HG03565 (cell line): Measurements from ENCODE around the gene FIBCD1.

ENCODE experiments used
- ATAC-seq: cut with Tn5 transposase; IDR thresholded peaks from one replicate; pipeline ENCODE4 v1.9.1; 2021; ENCODE audit warnings: mild to moderate bottlenecking, moderate library complexity; ENCODE audit not compliant: unreplicated experiment

FIBCD1 gene

DNA sequence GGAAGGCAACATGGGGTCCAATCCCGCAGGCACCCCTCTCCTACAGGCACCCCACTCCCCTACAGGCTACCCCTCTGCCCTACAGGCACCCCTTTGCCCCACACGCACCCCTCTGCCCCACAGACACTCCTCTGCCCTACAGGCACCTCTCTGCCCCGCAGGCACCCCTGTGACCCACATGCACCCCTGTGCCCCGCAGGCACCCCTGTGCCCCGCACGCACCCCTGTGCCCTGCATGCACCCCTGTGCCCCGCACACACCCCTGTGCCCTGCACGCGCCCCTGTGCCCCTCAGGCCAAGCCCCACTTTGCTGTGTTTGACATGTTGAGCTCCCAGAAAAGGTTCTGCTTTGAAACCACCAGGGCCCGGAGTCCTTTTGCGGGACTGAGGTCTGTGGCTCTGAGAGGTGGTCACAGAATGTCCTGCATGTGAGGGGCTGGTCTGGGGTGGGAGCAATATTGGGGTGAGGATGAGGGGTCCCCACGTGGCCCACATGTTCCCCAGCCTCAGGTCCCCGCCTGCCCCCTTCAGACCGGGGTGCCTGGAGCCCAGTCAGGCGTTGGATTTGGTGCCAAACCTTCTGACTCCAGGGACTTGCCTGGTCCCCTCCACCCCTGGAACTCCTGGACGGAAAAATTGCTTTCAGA is 41.8 kb downstream of the FIBCD1 start:
- ATAC-seq = no peak

DNA sequence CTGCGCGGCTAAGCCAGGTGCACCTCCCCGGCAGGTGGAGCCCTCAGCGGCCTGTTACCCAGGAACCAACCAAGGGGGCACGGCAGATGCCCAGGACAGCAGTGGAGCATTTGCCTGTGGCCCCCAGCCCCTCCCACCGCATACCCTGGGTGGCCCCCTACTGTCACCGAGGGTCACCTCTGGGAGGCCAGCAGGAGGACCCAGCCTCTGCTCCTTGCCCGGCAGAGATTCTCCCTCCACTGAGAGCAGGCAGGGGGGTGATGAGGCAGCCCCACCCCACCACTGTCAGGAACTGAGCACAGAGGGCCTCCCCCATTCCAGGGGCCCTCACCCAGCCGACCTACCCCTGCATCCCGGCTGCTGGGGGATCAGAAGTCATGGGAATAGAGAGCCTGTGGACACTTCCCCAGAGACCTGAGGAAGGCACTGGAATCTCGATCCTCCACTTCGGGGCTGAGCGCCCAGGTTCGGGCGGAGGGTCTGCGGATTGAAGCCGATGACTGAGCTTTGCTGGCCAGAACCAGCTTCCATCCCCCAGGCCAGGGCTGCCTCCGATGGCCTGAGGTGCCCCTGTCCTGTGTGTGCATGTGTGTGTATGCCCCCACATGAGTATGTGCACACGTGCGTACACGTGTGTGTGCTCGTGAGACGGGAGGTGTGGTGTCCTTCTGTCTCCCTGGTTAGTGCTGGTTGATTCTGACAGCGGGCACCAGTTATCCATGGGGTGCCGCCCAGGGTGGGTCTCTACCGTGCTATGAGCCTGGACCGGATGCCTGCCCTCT is 42.6 kb downstream of the FIBCD1 start, which contains the start of gene QRFP:
Gene QRFP, minus strand, starts transcription at position 580 of the 782 bp plus-strand sequence. CDS start 2,974 bp downstream, outside the sequence.
- no peak for ATAC-seq

DNA sequence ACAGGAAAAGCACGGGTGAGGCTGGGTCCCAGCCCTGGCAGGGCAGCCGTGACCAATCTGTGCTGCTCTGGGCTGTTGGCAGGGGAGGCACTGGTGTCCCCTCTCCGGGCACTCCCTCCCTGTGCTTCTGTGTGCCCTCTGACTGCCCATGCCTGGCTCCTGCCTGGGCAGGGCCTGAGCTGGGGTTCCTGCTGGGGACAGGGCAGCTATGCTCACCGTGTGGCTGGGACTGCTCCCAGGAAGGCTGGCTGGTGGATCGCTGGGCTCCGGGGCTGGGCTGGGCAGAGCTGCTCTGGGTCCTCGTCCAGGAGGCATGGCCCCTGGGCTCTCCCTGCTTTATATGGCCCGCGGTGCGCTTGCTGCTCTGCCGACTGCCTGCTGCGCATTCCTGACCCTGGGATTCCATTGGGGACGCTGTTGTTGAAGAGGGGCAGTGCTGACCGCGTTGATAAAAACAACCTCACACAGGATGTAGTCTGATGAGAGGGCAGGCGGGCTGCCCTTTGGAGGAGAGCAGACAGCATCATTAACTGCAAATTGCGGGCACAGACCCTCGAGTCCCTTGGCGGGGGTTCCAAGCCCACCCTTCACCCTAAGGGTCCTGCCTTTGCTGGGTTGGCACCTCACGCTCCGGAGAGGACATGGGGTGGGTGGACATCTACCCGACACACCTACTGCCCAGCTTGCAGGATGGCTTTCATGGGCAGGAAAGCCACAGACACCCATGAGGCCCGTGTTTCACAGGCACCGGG is 43.4 kb downstream of the FIBCD1 start:
- ATAC-seq = no peak

DNA sequence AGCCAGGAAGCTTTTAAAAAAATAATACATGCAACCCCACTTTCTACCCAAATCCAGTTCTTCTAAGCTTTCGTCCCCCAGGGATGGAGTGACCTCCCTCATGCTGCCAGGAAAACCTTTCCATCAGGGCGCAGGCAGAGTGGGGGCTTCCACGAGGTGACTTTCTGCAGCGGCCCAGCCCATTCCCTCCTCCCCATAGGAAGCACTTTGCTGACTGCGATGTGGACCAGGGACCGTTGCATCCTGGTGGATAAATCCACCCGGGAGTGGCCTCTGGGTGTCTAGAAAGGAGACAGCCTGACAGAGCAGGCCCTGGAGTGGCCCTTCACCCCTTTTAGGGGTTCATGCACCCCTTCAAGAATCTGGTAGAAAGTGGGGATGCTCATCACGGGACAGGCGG is 44.0 kb downstream of the FIBCD1 start:
- ATAC-seq = no peak

DNA sequence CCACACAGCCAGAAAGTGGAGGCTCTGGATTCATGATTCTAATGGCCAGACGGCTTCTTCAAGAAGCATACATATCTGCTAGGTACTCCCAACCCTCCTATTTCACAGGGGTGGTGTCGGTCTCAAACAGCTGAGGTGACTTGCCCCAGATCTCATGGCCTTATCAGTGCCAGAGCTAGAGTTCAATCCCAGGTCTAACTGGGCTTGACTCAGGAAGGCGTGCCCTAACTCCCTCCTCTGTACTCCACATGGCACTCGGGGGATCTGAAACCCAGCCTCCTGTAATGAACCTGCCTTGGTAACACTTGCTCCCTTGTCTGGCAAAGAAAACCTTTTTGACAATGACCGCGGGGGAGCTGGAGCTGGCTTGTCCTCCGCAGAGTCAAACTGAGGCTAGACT is 44.5 kb downstream of the FIBCD1 start:
- ATAC-seq = no peak

DNA sequence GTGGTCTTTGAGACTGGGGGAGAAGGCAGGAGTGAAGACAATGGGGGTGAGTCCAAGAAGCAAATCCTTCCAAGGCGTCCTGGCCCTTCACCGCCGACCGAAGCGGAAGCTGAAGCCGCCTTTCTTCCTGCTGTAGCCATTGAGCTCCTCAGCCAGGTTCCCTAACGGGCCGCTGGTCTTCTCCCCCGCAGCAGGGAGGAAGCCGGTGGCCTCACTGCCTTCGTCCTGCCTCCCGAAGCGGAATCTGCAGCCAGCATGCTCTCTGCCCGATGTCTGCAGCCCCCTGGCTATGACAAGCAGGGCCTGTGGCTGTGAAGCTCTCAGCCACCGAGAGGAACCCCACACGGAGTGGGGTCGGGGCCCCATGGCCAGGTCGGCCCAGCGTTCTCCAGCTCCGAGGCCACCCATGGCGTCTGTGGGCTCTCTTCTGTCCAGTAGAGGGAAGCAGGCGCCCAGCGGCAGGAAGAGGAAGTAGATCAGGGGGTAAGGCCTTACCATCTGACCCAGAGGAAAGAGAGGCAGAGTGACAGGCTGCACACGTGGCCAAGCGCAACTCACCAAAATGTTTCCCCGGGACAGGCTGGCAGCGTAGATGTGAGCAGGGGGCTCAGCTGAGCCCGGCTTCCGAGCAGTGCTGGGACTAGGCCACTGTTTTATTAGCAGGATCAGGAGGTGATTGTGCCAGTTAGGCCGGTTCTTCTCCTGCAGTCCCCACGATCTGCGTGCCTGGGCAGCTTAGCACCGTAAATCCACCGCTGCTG is 45.5 kb downstream of the FIBCD1 start:
- ATAC-seq = no peak

DNA sequence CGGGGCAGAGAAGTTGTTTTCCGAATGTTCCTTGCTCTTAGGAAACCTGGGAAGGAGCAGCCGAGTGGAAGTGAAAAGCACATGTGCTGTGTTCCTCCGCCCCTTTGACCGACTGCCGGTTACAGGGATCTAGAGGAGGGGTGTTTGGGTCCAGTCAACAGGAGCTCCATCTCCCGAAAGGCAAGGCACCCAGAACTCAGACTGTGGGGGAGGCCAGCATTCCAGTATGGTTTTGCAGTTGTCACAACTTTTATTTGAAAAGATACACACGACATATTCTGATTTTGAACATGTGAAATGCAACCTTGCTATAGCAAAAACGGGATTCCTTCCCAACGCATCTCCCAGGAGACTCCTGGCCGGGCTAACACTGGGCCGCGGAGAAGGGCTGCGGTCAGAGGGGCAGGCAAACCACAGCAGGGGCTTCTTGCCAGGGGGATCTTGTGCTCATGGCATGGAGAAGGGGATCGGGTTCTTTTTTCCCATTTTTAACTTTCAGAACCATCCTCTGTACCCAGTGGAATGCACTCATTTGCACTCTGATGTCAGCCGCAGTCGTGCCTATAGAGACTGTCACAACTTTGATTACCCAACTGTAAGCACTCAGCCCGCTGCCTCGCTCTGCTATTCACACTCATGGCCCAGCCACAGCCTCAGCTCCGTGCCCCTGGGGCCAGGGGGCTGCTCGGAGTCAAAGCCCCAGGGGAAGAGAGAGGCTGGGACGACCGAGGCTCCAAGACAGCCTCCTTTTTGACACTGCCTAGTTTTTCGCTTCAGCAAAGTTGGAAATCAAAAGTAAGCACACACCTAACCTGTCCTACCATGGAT is 46.4 kb downstream of the FIBCD1 start:
- no peak for ATAC-seq

DNA sequence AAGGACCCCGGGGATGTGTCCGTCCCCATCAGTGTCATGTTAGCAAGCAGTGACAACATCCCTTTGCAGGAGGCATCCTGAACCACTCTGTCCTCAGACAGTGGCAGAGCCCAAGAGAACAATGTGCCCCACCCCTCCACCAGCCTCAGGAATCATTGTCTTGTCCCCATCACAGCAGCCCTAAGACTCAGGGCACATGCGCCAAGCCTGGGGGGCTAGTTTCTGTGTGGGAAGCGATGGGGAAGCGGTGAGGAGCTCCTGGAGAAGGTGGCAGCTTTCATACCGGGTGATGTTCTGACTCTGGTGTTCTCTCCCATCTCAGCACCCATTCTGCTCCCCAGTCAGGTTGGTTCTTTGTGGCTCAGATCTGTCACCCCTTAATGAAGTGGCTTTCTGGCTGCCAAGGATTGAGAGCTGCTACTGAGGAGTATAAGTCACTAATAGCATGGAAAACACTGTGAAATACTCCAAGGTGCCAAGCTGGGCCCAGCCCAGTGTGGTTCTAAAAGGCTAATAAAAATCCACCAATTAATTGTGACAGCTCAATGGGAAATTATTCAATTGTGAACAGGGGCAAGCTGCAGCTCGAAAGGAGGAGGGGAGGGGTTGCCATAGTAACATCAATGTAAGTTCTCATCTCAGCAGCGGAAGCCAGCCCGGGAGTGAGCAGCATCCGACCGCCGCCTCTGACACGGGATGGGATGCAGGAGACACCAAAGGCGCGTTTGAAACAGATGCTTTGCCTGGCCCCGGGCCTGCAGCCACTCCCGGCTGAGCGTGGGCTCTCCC is 47.2 kb downstream of the FIBCD1 start:
- ATAC-seq = no peak

DNA sequence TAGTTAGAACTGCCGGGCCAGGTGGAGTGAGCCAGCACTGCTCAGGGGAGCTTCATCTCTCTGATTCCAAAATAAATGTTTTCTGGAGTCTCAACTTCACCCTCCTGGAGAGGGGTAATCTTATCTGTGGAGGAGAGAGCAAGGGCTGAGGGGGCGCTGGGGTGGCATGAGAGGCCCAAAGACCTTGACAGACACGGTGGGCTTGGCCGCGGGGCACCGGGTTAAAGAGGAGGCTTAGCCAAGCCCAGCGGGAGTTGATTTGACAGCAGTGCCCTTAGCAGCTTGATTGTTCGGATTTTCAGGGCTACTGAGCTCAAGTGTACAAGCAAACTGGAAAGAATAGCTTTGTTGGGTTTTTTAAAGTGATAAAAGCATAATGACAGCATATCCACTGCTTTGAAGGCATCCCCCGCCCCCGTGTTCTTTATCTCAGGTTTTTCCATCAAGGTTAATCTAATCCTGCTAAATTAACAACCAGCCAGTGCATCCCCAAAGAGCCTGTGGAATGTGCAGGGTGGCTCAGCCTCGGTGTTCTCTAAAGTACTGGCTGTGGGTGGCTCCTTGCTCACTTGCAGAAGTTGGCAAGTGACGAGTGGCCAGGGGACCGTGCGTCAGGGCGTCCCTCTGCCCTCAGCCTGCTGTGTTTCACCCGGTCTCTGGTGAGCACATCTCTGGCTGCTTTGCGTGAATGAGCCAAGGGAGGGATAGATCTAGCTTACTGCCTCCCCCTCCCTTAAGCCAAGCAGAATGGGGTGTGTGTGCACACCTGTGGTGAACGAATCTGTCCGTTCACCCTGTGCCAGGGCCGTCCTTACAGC is 48.0 kb downstream of the FIBCD1 start:
- no peak for ATAC-seq

DNA sequence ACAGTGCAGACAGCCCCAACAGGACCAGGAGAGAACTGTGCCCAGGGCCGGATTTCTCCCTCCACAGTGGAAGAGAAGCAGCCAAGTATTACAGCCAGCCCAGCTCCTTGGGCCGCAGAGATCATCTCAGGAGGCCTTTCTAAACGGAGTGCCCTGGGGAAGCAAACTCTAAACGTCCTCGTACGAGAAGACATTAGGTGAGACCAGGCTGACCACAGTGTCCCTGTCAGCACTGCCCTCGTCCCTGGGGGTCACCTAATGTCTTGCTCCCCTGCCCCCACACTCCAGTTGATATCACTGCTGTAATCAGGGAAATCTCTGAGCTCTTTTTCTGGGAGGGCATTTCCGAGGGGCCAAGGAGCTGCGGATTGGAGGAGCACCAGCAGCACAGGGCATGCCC is 48.9 kb downstream of the FIBCD1 start:
- no peak for ATAC-seq

DNA sequence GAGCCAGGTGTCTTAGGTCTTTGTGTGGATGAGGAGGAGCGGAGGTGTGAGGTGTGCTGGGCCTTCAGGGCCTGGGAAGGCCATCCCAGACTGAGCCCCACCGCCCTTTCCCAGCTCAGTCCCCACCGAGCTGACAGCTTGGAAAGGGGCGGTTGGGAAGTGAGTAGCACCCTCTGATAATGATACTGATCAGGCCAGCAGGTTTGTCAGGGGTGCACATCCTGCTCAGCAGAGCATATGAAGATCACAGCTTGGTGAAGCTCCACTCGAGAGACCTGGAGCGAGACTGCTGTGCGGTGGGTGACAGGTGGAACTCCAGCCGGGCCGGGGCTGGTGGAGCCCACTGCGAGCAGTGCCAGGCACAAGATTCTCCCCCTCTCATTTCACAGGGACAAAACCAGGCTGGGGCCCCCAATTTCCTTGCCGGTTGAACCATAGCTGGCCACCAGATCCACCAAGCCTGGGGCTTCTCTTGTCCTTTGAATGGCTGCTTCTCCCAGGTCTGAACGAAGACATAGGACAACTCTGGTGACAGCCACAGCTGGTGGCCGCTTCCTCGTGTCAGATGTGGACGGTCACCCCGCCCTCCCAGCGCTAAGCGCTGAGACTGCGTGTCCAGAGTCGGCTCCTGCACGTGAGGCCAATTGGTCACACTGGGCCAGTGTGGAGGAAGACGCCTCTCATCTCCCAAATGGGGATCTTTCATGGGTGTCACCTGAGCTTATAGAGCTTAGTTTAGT is 50.7 kb downstream of the FIBCD1 start:
- no peak for ATAC-seq

DNA sequence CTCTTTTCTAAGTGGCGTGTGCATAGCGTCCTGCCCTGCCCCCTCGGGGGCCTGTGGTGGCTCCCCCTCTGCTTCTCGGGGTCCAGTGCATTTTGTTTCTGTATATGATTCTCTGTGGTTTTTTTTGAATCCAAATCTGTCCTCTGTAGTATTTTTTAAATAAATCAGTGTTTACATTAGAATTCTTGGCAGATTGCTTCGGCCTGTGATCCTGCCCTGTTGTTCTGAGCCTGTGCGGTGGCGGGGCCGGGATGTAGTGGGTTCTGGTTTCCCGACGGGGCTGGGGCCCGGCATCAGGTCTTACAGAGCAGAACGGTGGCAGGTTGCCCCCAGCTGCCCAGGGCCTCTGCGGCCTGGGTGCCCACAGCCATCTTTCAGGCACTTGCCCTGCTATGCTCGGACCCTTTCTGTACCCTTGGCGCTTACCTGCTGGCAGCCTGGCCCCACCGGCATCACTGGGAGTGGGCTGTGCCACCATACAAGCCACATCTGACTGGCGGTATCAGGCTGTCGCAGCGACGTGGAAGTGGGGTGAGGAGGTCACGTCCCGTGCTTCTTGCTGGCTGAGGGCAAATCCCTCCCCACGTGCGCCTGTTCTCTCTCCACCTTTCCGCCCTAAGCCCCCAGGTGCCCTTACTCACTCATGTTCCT is 51.4 kb downstream of the FIBCD1 start:
- no peak for ATAC-seq

DNA sequence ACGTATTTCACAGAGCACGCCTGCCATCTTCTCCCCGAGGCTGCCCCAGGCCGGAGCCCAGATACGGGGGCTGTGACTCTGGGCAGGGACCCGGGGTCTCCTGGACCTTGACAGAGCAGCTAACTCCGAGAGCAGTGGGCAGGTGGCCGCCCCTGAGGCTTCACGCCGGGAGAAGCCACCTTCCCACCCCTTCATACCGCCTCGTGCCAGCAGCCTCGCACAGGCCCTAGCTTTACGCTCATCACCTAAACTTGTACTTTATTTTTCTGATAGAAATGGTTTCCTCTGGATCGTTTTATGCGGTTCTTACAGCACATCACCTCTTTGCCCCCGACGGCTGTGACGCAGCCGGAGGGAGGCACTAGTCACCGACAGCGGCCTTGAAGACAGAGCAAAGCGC is 52.1 kb downstream of the FIBCD1 start:
- ATAC-seq = no peak

DNA sequence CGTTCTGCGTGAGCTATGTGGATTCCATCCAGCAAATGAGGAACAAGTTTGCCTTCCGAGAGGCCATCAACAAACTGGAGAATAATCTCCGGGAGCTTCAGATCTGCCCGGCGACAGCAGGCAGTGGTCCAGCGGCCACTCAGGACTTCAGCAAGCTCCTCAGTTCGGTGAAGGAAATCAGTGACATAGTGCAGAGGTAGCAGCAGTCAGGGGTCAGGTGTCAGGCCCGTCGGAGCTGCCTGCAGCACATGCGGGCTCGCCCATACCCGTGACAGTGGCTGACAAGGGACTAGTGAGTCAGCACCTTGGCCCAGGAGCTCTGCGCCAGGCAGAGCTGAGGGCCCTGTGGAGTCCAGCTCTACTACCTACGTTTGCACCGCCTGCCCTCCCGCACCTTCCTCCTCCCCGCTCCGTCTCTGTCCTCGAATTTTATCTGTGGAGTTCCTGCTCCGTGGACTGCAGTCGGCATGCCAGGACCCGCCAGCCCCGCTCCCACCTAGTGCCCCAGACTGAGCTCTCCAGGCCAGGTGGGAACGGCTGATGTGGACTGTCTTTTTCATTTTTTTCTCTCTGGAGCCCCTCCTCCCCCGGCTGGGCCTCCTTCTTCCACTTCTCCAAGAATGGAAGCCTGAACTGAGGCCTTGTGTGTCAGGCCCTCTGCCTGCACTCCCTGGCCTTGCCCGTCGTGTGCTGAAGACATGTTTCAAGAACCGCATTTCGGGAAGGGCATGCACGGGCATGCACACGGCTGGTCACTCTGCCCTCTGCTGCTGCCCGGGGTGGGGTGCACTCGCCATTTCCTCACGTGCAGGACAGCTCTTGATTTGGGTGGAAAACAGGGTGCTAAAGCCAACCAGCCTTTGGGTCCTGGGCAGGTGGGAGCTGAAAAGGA is 53.3 kb downstream of the FIBCD1 start:
- ATAC-seq = no peak

DNA sequence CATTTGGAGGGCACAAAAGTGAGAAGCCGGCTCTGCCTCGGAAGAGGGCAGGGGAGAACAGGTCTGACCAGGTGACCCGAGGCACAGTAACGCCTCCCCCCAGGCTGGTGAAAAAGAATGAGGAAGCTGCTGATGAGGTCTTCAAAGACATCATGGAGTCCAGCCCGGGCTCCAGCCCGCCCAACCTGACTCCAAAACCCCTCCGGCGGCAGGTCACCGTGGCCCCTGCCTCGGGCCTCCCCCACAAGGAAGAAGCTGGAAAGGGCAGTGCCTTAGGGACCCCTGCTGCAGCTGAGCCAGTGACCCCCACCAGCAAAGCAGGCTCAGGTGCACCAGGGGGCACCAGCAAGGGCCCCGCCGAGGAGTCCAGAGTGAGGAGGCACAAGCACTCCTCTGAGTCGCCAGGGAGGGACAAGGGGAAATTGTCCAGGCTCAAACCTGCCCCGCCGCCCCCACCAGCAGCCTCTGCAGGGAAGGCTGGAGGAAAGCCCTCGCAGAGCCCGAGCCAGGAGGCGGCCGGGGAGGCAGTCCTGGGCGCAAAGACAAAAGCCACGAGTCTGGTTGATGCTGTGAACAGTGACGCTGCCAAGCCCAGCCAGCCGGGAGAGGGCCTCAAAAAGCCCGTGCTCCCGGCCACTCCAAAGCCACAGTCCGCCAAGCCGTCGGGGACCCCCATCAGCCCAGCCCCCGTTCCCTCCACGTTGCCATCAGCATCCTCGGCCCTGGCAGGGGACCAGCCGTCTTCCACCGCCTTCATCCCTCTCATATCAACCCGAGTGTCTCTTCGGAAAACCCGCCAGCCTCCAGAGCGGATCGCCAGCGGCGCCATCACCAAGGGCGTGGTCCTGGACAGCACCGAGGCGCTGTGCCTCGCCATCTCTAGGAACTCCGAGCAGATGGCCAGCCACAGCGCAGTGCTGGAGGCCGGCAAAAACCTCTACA is 54.2 kb downstream of the FIBCD1 start:
- no peak for ATAC-seq
